Medulla oblongata (tissue), 1 donor: ENCODE measurements around the gene WDR45B.

Source experiments
- DNase-seq: peaks from one replicate; pipeline ENCODE4 v3.0.0-alpha.2; 2015; ENCODE audit errors: extremely low spot score

The WDR45B gene

DNA sequence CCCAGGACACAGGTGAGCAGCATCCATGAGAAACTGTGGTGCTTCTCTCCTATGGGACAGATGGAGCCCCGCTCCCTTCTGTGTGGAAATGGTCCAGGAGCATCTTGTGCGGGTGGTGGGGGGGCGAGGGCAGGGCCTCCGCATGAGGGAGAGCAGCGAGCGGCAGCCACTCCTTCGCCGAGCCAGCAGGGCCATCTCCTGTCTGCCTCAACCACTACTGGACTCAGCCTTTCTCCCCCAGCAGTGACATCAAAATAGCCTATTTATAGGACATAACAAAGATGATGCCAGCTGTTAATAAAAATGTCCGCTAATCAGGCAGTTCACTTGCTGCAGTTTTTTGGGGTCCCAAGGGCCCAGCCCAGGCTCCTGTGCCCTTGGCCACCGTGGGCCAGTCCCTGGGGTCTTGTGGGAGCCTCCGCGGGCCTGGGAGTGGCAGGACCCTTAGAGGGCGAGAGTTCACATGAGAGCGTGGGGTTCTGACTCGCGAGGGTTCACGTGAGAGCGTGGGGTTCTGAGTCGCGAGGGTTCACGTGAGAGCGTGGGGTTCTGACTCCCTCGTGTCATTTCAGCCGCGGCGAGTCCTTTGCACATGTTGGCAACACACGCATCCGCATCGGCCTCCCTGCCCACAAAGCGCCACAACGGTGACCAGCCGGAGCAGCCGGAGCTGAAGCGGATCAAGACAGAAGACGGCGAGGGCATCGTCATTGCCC, 47.4 kb downstream of the WDR45B start:
- no peak for DNase-seq

DNA sequence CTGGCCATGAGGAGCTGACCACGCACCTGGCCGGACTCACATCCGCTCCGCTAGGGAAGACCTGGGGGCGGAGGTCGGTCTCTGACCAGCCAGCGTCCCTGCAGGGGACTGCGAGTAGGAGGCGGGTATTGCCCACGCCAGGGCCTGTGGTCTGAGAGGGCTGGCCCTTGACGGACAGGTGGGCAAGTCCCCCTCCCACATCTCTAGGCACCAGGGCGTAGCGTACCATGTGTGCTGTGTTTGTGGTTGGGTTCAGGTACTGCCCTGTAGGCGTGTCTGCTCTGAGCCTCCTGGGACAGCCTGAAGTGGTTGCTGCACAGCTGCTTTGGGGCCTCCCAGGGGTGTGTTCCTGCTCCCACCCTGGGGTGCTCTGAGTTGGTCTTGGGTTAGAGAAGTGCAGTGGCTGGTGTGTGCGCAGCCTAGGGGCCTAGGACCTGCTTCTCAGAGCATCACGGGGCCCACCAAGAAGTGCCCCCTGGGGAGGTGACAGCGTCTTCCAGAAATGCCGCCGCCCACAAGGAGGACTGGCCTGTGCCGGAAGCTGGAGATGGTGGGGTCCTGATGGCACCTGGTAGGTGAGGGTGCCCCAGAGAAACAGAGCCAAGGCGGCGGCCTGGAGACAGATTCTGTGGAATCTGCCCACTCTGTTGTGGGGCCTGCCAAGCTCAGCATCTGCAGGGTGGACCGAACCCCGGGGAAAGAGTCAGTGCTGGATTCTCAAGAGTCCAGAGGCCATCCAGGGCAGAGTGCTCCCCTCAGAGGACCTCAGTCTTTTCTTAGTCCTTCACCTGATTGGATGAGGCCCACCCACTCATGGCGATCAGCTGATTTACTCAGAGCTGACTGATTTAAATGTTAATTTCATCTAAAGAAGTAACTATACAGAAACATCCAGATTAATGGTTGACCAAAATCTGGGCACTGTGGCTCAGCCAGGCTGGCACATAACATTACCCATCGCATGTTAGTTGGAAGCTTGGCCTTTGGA, 48.3 kb downstream of the WDR45B start:
- no peak for DNase-seq

- no peak for DNase-seq
These were observed 49.8 kb downstream of the WDR45B start for GRCh38 chr17:82598256-82599119.

DNA sequence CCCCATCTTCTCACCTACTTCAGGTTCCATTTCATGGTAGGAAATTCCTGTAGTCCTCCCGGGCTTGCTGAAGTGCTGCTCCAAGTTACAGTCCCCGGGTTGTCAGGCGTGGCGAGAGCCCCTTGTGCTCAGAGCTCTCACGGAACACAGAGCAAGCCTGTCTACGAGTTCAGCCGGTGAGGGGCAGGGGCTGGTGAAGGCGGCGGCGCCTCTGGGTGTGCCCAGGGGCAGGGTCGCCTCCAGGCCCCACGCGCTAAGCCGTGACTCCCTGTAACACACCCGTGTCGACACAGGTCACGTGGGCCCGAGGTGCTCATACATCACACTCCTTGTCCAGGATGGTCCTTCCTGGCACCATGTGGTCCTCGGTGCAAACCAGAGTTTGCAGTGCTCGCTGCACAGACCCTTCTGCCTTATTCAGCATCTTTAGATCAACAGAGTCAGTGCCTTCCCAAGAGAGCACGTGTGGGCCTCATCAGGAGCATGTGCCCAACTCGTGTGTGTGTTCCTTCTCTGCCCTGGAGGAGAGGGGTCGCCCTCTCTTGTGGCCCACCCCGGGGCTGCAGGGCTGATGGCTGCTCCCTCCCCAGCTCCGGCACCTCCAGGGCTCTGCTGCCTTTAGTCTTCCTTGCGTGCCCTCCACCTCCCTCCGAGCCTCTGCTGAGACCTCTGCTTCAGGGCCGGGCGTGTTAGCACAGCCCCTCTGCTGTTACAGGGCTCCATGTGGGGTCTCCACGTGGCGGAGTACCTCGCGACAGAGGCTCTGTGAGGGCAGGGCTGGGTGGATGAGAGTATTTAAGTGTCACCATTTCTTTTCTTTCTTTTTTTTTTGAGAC, 51.2 kb downstream of the WDR45B start:
- no peak for DNase-seq

- no peak for DNase-seq
These were observed 51.9 kb downstream of the WDR45B start for GRCh38 chr17:82596296-82596695.

- DNase-seq, result no peak
These were observed 52.4 kb downstream of the WDR45B start for GRCh38 chr17:82595893-82596292.

DNA sequence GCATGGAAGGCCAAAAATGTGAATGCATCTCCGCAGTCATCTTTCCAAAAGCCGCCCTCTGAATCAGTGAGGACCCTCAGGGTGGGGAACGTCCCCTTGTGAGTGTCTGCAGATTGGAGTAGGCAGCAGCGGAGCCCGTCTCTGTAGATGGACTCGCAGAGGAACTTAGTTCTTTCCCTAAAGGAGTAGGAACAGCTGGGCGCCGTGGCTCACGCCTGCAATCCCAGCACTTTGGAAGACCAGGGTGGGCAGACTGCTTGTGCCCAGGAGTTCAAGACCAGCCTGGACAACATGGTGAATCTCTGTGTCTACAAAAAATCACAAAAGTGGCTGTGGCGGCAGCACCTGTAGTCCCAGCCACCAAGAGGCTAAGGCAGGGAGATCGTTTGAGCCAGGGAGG, 53.7 kb downstream of the WDR45B start:
- no peak for DNase-seq

- no peak for DNase-seq
These were observed 54.6 kb downstream of the WDR45B start for GRCh38 chr17:82593590-82594087.

DNA sequence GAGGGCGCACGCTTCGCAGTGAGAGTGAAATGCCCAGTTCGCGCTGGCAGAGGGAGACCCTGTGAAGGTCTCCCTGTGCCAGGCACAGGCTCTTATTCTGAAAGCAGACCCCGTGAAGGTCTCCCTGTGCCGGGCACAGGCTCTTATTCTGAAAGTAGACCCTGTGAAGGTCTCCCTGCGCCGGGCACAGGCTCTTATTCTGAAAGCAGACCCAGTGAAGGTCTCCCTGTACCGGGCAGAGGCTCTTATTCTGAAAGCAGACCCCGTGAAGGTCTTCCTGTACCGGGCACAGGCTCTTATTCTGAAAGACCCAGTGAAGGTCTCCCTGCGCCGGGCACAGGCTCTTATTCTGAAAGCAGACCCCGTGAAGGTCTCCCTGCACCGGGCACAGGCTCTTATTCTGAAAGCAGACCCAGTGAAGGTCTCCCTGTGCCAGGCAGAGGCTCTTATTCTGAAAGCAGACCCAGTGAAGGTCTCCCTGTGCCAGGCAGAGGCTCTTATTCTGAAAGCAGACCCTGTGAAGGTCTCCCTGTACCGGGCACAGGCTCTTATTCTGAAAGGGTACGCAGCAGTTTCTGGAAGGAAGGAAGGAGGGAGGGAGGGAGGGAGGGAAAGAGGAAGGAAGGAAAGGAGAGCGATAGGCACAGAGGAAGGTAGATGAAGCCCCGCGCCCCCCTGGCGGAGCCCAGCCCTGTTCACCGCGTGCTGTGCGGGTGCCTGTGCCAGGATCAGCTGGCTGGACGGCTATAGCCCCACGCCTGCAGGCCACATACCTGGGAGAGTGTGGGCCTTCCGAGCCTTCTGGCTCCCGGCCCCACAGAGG, 55.3 kb downstream of the WDR45B start:
- peak; percentile 89 for DNase-seq

DNA sequence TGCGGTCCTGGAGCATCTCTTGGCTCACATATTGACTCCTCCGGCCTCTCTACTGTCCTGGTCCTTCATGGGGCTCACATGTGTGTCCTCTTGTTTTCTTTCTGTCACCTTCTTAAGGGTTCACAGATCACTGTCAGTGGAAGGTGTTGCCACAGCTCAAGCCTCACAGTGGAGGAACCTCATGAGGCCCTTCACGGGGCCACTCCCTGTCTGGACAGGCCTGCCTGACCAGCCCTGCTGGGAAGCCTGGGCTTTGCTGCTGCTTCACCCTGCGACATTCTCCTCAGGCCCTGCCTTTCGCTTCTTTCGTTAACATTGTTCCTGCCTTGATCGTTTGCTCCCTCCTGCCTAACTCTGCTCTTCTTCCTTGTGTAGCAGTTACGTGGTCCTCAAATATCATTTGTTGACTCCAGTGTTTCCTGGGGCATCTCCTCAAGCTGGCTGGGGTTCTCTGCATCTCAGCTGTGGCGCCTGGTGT, 55.9 kb downstream of the WDR45B start:
- DNase-seq, result no peak

DNA sequence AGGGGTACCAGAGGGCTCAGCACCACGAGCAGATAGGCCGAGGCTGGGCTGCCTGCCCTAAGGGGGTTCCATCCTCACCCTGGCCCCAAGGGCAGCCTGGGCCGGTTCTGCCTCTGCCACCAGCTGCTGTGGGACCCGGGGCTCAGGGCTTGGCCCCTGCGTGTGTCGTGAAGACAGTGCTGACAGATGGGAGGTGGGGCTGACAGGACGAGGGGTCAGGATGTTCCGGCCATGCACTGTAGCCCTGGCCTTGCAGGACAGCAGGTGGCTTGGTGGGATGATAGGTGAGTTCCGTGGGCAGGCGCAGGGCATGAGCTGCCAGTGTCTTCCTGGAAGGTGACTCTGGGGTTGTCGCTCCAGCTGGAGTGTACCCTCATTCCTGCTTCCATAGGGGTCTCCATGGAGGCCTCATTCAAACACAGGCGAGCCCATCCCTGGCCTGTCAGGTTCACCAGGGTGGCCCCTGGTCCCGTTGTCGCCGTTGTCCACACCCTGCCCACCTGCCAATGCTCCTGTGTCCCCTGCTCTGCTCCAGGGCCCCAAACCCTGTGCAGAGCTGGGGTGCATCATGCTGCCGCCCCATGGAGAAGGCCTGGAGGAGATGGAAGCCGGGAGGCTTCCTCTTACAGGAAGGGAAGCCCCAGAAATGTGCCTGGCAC, 57.2 kb downstream of the WDR45B start:
- DNase-seq, result no peak

- DNase-seq, result no peak
These were observed 58.0 kb downstream of the WDR45B start for GRCh38 chr17:82590216-82590615.

DNA sequence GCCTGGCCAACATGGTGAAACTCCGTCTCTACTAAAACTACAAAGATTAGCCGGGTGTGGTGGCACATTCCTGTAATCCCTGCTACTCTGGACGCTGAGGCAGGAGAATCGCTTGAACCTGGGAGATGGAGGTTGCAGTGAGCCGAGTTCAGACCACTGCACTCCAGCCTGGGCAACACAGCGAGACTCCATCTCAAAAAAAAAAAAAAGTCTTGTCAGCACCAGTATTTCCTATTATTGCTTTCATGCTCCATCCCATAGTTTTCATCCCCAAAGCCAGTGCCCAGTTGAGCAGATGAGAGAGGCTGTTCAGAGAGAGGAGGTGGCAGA, 58.4 kb downstream of the WDR45B start:
- no peak for DNase-seq

GRCh38 chr17:82588266-82589175, 59.7 kb downstream of the WDR45B start:
- no peak for DNase-seq

DNA sequence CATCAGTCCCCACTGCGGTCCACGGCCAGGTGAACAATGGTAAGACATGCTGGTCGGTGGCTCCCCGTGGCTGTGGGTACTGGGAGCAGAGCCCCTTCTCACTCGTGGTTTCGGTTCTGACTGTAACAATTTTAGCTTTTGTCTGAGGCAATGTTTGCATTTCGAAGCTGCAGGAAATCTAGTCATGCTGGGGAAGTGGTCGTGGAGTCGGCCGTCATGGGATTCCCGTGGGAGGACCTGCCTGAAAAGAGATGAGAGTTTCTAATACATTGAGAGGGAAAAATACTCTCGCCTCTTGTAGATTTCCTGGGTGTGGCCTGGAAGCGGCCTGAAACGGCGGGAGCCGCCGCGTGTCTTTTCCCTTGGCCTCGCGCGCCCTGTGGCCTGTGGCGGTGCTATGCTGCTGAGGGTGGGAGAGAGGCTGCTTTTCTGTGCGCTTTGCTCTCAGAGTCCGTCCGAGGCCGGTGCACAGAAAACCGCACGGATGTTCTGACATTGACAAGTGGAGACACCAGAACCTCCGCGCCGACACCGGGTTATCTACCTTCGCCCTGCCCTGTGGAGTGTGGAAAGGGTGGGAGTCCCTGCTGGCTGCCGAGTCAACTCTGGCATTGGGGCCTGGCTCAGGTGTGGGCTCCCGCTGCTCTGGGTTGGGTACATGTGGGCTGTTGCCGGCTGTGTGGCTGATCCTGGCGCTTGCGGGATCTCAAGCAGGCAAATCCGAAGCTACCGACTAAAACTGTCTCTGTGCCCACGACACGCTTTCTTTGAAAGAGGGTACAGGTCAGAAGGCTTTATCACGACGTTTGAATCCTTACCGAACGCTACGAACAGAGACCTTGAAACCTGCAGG, 60.8 kb downstream of the WDR45B start:
- no peak for DNase-seq

GRCh38 chr17:82586576-82587233, 61.5 kb downstream of the WDR45B start:
- no peak for DNase-seq
